ENCODE data around the gene ANP32B. TPM values are rescaled to one million over a fixed set of nuclear protein-coding genes. Genes with fewer than 3 reads are reported as not detected.
"Not testable (repeated sequence)": the region's sequence is repeated elsewhere in the genome, so short reads cannot be mapped to it uniquely, and the experiment has no call there.

The ANP32B gene
- total RNA-seq, 1 experiment from 2014 or later, result 15.7 TPM

DNA sequence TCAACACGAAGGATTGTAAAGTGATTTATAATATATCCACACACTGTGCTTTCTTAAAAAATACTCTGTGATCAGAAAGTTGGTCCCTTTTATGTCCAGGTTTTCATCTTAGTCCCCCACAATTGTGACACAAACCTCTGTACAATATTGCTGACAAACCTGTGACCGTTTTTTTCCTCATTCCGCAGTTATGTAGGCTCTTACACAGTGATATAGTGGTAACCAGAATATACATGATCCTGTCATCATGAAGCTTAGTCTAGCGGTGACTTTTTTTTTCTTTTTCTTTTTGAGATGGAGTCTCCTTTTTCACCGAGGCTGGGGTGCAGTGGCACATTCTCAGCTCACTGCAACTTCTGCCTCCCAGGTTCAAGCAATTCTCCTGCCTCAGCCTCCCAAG, 8.7 kb downstream of the ANP32B start:
- DNase-seq (ENCODE audit: low read depth), result no peak

DNA sequence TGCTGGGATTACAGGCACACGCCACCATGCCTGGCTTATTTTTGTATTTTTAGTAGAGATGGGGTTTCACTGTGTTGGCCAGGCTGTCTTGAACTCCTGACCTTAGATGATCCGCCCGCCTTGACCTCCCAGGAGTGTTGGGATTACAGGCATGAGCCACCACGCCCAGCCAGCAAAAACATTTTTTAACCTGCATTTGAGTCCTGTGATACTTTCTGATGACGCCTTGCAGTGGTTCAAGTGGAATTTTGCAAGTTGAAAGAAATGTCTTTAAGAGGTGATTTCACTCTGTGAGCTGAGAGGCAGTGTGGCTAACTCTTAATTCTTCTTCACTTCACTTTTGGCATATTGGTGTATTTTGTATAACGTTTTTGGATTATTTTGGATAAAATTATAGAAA, 9.1 kb downstream of the ANP32B start:
- DNase-seq (ENCODE audit: low read depth), result no peak

DNA sequence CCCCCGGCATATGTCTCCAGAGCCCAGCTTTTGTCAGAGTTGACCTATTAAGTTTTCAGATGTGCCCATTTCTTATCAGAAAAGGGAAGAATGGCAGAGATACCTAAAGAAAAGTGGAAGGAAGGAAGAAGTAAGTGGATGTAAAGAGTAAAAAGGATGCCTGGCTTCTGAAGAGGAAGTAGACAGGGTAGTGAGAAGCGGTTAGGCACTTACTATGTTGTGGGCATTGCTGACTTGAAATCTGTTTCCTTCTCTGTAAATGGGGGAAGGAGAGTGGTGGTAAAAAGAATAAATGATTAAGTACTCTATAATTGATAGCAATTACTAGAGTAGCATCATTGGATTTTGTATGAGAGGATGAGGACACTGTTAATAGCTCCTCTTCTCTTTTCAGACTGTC, 9.9 kb downstream of the ANP32B start:
- DNase-seq (ENCODE audit: low read depth), result no peak

DNA sequence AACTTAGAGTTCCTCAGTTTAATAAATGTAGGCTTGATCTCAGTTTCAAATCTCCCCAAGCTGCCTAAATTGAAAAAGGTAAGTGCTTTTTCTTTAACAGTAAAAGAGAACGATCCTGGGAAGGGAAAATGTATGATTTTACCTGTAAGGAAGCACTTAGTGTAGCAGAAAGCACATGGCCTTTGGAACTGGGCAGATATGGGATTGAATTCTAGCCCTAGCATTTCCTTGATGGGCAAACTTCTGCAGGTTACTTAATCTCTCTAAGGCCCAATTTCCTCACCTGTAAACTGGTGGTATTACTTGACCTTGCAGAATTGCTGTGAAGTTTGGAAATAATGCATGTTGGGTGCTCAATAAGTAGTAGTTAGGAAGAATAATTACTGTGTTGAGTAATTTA, 11.6 kb downstream of the ANP32B start:
- no peak for DNase-seq (ENCODE audit: low read depth)

DNA sequence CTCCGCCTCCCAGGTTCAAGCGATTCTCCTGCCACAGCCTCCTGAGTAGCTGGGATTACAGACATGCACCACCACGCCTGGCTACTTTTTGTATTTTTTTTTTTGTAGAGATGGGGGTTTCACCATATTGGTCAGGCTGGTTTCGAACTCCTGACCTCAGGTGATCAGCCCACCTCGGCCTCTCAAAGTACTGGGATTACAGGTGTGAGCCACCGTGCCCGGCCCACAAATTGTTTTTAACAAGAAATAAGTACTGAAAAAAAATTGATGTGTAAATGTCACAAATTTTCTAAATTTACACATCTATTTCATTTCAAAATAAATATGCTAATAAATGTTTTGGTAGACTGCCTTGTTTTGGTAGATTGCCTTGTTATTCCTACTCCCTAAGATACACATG, 13.5 kb downstream of the ANP32B start:
- not testable (repeated sequence) for DNase-seq (ENCODE audit: low read depth)

DNA sequence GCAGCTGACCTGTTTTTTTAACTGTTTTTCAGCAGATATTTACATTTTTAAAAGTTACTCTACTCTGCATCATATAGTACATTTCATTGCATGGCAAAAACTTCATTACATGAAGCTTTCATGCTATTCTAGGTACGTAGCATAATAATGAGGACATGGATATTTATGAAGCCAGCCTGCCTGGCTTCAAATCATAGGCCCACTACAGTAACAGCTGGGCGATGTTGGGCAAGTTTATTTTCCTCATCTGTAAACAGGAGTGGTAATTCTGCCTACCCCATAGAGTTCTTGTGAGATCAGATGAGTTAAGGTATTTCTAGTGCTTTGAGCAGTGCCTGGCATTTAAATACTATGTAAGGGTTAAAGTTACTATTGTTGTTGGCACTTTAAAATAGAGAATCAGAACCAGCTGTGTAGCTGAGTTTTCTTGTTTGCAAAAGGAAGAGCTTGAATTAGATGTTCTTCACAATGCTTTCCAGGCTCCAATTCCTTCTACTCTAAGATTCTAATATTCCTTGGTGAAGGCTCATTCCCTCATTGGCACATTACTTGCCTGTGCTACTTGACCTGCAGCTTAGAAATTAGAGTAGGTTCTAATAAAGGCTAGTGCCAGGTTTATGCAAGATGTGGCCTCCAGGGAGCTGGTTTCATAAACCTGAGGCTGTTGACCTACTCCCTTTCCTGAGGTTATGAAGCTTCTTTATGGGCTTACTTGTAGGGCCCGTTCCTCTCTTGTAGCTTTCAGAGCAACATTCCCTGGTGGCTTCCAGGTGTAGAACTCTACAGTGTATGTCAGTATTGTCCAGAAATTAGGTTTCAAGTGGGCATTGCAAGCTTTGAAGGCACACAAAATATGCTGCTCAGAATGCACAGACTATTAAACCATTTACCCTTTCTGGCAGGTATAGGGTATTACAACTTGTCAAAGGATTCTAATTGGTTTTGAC, 14.5 kb downstream of the ANP32B start:
- no peak for DNase-seq (ENCODE audit: low read depth)

DNA sequence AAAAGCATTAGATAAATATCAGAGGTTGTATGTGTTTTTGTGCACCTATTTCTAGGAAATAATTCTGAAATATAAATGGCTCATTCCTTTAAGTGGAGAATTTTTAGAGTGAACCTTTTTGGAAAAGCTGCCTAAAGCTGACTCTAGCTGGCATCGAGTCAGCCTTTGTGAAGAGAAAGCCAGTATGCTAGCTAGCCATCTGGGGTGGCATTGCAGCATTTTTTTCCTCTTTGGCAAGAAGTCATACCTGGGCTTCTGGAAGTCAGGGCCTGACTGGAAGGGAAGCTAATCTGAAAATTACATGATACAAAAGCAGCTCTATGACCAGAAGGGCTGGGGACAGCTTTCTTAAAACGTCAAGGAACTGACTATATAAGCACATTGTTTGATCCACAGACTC, 19.7 kb downstream of the ANP32B start:
- DNase-seq (ENCODE audit: low read depth), result no peak

DNA sequence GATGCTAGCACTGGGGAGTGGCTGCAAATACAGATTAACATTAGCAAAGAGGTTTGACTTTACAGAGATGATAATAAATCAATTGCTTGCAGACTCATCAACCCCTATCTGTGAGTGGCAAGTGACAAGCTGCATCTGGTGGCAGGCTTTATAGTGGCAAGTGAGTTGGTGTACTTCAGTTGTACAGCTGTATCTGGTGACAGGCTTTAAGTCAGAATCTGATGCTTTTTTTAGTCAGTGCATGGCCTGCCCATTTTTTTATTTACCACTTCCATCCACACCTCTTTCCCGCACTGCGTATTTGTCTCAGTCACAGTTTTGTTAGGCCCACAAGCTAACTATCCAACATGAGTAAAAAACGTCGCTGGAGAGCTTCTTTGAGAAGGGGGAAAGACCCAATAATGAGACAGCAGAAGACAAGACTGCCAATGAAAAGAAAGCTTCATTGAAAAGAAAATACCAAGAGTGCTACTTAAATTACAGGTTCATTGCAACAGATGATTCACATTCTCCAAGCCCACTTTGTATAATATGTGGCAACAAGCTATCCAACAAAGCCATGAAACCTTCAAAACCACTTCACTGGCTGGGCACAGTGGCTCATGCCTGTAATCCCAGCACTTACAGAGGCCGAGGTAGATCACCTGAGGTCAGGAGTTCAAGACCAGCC, 23.1 kb downstream of the ANP32B start:
- no peak for DNase-seq (ENCODE audit: low read depth)

DNA sequence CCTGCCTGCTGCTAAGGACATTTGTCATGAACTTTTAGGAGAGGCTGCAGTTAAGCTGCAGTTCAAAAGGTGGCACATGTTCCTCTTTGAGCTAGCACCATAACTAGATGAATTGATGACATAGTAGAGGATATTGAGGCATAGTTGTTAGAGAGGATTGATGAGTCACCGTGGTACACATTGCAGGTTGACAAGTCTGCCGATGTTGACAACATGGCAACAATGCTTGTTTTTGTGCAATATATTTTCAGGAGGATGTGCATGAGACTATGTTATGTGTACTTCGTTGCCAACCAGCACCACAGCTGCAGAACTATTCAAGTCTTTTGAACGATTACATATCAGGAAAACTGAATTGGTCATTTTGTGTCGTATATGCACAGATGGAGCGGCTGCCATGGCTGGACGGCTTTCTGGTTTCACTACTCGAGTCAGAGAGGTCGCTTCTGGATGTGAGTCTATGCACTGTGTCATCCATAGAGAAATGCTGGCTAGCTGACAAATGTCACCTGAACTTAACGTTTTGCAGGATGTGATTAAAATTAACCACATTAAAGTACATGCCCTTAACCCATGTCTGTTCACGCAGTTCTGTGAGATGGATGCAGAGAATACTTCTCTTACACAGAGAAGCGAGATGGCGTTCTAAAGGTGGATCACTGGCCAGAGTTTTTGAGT, 24.2 kb downstream of the ANP32B start:
- peak; percentile 18 for DNase-seq (ENCODE audit: low read depth)

DNA sequence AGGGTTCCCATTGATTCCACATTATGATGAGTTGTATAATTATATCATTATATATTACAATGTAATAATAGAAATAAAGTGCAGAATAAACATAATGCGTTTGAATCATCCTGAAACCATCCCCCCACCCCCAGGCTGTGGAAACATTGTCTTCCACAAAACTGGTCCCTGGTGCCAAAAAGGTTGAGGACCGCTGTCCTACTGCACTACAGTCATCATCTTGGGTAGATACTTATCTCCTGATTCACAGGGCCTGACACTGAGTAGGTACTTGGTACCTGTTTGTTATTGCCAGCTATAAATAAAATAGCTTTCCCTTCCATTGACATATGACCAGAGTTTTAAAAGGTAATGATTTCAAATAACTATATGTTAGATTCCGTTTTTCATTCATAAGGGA, 25.6 kb downstream of the ANP32B start:
- no peak for DNase-seq (ENCODE audit: low read depth)

DNA sequence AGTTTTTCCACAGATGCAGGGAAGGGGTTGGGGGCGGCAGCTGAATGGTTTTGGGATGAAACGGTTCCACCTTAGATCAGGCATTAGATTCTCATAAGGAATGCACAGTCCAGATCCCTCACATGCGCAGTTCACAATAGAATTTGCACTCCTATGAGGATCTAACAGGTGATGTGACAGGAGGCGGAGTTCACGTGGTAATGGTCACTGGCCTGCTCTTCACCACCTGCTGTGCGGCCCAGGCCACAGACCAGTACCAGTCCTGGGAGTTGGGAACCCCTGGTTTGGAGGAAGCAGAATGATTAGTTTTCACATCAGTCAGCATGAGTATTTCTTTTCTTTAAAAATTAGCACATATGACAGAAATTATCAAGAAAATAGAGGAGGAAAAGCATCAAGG, 26.3 kb downstream of the ANP32B start:
- DNase-seq (ENCODE audit: low read depth), result no peak

DNA sequence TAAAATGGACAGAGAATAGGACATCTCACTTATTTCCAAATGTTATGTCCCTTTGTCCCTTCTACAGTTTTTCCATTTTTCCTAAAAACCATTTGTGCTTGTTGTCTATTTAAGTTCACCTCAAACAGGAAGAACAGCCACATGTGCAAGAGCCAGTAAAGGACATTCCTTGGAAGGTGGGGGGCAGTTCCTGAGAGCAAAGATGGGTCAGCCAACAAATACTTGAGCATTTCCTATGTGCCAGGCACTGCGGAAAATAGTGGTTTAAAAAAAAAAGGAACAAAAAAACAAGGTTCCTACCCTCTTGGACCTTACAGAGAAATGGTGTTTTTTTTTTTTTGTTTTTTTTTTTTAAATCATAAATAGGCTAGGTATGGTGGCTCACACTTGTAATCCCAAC, 26.8 kb downstream of the ANP32B start:
- peak; percentile 17 for DNase-seq (ENCODE audit: low read depth)

DNA sequence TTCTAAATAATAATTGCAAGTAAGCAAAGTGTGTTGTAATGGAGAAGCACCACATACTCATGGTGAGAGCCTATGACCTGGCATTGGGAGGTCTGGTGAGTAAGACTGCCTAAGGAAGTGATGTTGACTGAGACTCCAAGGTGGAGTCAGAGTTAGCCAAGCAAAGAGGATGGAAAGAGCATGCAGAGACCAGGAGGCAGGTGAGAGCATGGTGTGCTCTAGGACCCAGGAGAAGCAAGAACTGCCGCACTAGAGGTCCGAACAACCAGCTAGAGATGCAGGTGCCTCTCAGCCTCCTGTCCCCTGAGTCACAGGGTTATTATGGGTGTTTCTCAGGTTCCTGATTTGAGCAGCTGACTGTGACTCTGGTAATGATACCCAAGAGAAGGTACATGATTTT, 27.3 kb downstream of the ANP32B start:
- peak; percentile 33 for DNase-seq (ENCODE audit: low read depth)

DNA sequence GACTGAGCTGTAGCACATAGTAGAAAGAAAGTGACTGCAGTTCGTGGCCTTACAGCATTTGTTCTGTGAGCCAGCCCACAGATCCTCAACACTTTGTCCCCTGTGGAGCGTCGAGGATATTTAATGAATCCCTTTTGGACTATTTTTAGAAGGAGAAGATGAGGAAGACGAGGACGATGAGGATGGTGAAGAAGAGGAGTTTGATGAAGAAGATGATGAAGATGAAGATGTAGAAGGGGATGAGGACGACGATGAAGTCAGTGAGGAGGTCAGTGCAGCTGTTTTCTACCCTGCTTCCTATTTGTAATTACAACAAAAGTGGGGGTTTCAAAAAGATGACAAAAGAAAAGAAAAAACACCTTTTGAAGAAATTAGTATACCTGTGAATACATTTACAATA, 28.0 kb downstream of the ANP32B start:
- no peak for DNase-seq (ENCODE audit: low read depth)

DNA sequence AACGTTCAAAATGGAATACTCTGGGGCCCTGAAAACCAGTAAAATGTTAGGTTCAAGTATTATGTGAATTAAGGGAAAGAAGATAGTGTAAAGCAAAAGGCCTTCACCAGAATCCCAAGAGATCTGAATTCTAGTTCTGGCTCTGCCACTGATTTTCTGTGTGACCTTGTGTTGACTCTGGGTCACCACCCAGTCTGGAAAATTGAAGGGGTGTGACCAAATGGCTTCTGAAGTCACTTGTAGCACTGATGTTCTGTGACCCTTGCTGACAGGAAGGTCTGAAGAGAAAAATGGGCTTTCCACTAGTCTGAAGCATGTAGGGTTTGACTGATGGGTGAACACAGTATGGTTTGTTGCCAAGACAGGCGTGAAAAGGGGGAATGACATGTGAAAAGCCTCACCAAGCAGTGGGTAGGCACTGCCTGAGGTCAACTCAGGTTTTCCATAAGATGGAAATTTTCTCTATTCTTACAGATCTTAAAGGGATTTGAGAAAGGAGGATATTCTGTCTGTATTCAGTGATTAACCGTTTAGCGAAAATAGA, 33.1 kb downstream of the ANP32B start:
- no peak for DNase-seq (ENCODE audit: low read depth)

DNA sequence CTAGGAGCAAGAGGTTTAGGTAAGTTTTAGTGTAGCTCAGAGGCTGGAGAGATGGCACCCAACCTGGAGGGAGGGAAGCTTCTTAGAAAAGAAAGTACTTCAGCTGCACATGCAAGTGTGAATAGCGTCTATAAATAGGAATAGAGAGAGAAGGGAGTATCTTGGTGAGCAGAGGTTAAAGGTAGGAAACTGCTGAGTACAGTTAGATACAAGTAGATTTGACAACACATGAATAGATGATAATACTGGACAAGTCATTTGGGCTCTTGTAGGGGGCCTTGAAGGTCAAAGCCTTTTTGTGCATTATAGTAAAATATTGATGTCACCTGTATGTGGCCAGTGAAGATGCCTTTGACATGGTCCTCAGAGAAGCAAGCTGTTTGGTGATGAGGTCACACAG, 34.2 kb downstream of the ANP32B start:
- no peak for DNase-seq (ENCODE audit: low read depth)

DNA sequence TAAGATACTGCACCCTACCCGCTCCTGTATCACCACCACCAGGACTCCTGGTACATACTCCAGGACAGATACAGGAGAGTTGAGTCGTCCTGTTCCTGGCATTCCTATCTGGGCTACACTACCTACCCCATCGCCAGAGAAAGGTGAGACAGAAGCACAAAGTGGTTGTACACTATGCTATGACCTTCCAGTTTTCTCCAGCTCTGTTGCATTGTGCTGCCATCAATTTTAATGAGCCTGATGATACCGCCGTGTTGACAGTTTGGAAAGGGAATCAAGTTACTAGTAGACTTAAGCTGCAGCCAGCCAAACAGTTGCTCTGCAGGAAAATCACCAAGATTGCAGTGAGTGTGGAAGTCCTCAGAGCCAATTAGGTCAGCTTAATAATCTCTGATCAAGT, 35.2 kb downstream of the ANP32B start:
- DNase-seq (ENCODE audit: low read depth), result no peak

DNA sequence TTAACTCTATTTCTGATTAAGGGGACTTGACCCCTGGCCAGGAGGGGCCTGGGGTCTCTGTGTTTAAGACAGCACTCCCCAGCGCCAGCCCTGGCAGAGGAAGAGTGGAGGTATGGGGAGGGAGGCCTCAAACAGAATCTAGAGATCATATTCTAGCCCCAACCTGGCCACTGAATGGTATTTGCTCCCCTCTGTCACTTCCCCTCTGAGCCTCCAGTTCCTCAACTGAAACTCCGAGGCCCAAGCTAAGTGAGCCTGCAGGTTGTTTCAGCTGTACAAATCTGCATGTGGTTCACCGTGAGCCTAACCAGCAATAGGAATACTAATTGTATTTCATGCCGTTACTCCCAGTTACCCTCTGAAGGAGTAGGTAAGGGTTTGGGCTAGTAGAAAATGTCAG, 36.0 kb downstream of the ANP32B start:
- DNase-seq (ENCODE audit: low read depth), result no peak

DNA sequence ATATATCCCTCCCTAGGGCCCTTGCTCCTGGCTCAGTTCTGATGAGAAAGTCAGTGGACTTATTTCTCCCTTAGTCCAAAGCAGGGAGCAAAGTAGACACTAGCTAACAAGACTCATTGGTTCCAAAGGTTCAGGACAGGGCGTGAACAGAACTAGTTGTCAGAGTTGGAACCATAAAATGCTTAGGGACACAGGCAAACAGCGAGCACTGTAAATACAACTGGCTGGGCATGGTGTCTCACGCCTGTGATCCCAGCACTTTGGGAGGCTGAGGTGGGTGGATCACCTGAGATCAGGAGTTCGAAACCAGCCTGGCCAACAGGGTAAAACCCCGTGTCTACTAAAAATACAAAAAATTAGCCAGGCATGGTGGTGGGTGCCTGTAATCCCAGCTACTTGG, 36.7 kb downstream of the ANP32B start:
- not testable (repeated sequence) for DNase-seq (ENCODE audit: low read depth)

DNA sequence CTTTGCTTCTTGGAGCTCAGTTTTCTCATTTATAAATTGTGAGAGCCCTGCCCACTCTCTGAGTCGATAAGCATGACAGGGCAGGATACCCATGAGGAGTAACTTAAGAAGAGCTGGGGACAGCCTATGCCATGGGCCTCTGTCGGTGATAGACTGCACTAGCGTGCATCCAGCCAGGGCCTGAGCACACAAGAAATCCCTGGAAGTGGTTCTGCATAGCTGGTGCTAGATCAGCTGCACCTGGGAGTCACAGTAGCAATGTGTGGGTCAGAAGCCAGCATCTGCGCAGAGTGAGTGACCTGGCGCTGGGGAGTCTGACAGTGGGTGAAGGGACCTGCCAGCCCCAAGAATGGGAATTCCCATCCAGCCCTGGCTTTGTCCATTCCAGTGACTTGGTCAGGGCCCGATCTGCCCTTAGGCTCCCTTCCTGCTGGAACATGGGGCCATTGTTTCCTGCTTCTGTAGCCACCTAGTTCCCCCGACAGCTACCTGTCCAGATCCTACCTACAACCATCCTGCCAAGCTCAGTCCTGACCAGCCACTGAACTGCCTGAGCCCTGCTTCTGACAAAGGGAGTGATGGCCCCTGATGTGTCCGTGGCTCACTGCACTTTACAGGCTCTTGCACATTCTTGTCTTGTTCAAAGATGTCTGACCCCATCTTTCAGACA, 37.5 kb downstream of the ANP32B start:
- no peak for DNase-seq (ENCODE audit: low read depth)

DNA sequence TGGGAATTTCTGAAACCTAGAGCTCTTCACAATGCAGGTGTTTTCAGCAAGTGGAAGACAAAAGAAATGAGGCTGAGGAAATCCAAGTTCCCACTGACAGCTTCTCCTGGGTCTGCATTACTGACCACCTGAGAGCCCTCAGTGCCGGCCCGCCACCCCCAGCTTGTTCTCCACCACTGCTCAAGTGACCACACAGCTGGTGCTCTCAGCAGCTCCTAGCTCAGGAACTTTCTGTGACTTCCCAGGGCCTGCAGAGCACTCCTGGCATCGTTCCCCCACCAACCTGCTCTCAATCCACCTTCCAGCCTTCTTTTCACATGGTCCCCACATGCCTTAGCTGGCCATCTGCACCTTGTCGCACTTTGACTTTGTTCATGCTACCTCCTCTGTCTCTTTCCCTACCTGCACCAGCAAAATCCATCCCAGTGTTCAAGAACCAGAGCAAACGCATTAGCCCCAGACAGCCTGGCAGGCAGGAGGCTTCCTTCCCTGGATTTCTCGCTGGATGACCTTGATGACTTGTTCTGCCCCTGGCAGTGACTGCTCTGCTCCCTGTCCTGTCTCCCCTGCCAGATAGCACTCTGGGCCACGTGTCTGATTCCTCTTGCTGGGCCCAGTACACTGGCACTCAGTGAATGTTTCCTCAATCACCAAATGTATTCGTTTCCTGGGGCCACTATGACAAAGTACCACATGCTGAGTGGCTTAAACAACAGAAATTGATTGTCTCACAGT, 38.3 kb downstream of the ANP32B start:
- no peak for DNase-seq (ENCODE audit: low read depth)
